Body of pancreas (tissue), 4 donors: Measurements from ENCODE around the gene CKAP5. TPM values are rescaled to one million over a fixed set of nuclear protein-coding genes. Genes with fewer than 3 reads are reported as not detected.
"Not testable (repeated sequence)": the region's sequence is repeated elsewhere in the genome, so short reads cannot be mapped to it uniquely, and the experiment has no call there.

Source experiments
- ATAC-seq: fragments of 150-250 bp; one replicate; pipeline ENCODE4 v1.9.1; 2016
- DNase-seq, 4 donors: peaks; one replicate each; pipeline ENCODE4 v3.0.0-alpha.2; 2019
- H3K27ac ChIP-seq, 4 donors: fragments of 200-600 bp; sonication (generic); 1 replicate in 3 of 4; 2 replicates in 1 of 4; pipeline versions ENCODE4 v1.5.1 to v1.6.1; 2016 to 2019; ENCODE audit warnings: mild to moderate bottlenecking in 1 of 4, mixed read lengths in 1 of 4, moderate library complexity in 1 of 4
- H3K27me3 ChIP-seq, 2 donors: fragments of 200-600 bp; sonication (generic); one replicate each; pipeline ENCODE4 v1.6.0; 2016; ENCODE audit warnings: mild to moderate bottlenecking in 1 of 2
- H3K36me3 ChIP-seq, 2 donors: fragments of 200-600 bp; sonication (generic); replicated peaks in 1 of 2; 2 replicates each; pipeline ENCODE4 v1.5.1; 2016; ENCODE audit warnings: low read depth in 2 of 2; ENCODE audit not compliant: insufficient read depth in 1 of 2
- H3K4me1 ChIP-seq: fragments of 200-600 bp; sonication (generic); one replicate; pipeline ENCODE4 v1.6.0; 2016
- H3K4me3 ChIP-seq, 2 donors: fragments of 200-600 bp; sonication (generic); 1 replicate in 1 of 2; 2 replicates in 1 of 2; pipeline ENCODE4 v1.5.1; 2016 to 2019
- H3K9me3 ChIP-seq, 3 donors: fragments of 200-600 bp; sonication (generic); 1 replicate in 2 of 3; 2 replicates in 1 of 3; pipeline ENCODE4 v1.5.1; 2016
- POLR2A ChIP-seq, 3 donors: fragments of 450-650 bp; IDR thresholded peaks; one replicate each; pipeline ENCODE4 v1.6.1; 2016; ENCODE audit warnings: antibody characterized with exemption in 3 of 3, mild to moderate bottlenecking in 2 of 3
- WGBS, 2 donors: methylation state at CpG; one replicate each; pipeline ENCODE4 v1.1.5; 2017; 5-methylcytosine and 5-hydroxymethylcytosine counted together
- intact Hi-C: fragments of 100-400 bp; cut with DNase I; formaldehyde crosslinking; loops from one replicate; pipeline ENCODE4 v1.15.1; 2023
- total RNA-seq, 2 donors: library from RNA; depleted of rRNA; stranded (reverse); fragments of >200 nt; gene quantifications; one replicate each; pipeline ENCODE4 v1.1.0, GENCODE V29; 2016
- TF ChIP-seq, protein P1 (sequence below), 7 experiments: fragments of 450-650 bp in 4 of 7; fragments of 200-600 bp in 3 of 7; sonication (generic) in 3 of 7; IDR thresholded peaks; one replicate each; pipeline ENCODE4 v1.5.1; 2016 to 2019; ENCODE audit warnings: antibody characterized with exemption in 7 of 7

The CKAP5 gene
- total RNA-seq, 2 donors from 2014 or later = 22.8 to 24.7 TPM

DNA sequence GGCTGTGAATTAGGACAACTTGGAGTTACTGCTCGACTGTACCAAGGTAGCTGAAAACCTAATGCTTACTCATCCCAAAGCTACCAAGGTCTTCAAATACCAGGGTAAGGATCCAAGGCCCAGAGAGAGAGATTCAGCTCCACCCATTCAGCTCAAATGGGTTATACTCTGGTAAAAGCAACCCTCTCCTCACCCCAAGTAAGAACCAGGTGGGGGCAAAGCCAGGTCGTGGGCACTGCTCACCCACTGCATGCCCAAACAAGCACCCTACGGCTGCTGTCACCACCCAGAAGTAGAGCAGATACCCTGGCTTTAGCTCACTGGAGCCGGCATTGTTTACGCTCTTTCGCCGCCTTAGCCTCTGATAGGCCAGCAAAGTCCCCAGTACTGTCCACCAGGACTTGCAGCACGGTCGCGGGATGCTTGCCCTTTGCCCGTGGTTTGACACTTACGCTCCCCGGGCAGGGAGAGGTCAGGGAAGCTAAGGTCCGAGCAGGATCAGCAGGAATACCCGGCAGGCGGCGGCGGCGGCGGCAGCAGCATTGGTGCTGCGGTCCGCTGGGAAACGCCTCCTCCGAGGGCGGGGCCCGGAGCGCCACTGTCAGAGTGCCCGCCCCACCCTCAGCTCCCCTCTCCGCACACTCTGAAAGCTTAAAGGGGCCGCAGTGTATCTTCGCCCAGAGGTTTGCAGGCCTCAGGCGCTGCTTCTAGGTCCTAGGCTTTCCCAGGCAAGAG lies 19.6 kb downstream of the CKAP5 start:
- intact Hi-C loops = no loop called here
- WGBS, 2 donors = 1 to 8% methylated on average over 12 to 32 of the region's 32 CpGs

DNA sequence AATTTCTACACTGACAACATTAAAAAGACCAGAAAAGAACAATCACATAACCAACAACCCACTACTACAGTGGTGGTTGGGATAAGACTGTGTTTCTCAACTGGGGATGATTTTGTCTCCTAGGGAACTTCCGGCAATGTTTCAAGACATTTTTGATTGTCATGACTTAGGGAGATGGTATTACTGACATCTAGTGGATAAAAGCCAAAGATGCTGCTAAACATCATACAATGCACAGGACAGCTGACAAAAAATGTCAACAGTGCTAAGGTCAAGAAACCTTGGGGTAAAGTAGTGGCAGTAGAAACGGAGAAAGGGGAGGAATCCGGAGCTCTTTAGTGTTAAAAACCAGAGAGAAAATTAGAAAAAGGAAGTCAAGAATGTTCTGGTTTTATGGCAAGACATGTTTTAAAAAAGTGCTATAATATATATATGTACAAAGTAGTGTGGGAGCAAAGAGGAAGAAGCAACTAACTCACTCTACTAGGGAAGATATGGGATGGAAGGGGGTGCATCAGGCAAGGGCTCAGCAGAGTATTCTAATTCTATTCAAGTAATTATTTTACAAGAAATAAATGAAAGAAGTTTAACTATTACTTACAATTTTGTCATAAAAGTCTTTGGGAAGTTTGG lies 37.2 kb downstream of the CKAP5 start:
- Histone ChIP-seq H3K4me3 (no peak overlapping the region), H3K27ac (no peak overlapping the region), H3K27me3 (no peaks in the 10 kb centered on the region), H3K36me3 (peaks cover 0 to 7% of the 10 kb centered on the region in 2 donors), H3K9me3 (no peaks in the 10 kb centered on the region), H3K4me1 (no peaks in the 10 kb centered on the region)
- ATAC-seq (no peak), DNase-seq (no peak)
- WGBS, 2 donors = 71 to 79% methylated on average over 3 of the region's 3 CpGs
- no peak for TF ChIP-seq POLR2A (IDR thresholded peaks at IDR 0.05)
- TF ChIP-seq, protein P1, sequence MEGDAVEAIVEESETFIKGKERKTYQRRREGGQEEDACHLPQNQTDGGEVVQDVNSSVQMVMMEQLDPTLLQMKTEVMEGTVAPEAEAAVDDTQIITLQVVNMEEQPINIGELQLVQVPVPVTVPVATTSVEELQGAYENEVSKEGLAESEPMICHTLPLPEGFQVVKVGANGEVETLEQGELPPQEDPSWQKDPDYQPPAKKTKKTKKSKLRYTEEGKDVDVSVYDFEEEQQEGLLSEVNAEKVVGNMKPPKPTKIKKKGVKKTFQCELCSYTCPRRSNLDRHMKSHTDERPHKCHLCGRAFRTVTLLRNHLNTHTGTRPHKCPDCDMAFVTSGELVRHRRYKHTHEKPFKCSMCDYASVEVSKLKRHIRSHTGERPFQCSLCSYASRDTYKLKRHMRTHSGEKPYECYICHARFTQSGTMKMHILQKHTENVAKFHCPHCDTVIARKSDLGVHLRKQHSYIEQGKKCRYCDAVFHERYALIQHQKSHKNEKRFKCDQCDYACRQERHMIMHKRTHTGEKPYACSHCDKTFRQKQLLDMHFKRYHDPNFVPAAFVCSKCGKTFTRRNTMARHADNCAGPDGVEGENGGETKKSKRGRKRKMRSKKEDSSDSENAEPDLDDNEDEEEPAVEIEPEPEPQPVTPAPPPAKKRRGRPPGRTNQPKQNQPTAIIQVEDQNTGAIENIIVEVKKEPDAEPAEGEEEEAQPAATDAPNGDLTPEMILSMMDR (IDR thresholded peaks at IDR 0.05) = no peak
- intact Hi-C loops = no loop called here

More for the DNA sequence above, 19.6 kb downstream of the CKAP5 start:
- ATAC-seq = peak; percentile 98
- Histone ChIP-seq H3K36me3 (no peaks in the 10 kb centered on the region), H3K27me3 (no peaks in the 10 kb centered on the region), H3K27ac (peak overlapping the region; percentile 44 to 75 (median 63)), H3K9me3 (no peaks in the 10 kb centered on the region), H3K4me1 (peaks cover 26% of the 10 kb centered on the region), H3K4me3 (peak overlapping the region; percentile 26 to 27)
- DNase-seq = peak; percentile 80 to 90 (median 84)
- no peak for TF ChIP-seq POLR2A (IDR thresholded peaks at IDR 0.05)
- TF ChIP-seq, protein P1 (IDR thresholded peaks at IDR 0.05) = peak in 4 of 7 experiments; percentile 20 to 38 (median 32)

DNA sequence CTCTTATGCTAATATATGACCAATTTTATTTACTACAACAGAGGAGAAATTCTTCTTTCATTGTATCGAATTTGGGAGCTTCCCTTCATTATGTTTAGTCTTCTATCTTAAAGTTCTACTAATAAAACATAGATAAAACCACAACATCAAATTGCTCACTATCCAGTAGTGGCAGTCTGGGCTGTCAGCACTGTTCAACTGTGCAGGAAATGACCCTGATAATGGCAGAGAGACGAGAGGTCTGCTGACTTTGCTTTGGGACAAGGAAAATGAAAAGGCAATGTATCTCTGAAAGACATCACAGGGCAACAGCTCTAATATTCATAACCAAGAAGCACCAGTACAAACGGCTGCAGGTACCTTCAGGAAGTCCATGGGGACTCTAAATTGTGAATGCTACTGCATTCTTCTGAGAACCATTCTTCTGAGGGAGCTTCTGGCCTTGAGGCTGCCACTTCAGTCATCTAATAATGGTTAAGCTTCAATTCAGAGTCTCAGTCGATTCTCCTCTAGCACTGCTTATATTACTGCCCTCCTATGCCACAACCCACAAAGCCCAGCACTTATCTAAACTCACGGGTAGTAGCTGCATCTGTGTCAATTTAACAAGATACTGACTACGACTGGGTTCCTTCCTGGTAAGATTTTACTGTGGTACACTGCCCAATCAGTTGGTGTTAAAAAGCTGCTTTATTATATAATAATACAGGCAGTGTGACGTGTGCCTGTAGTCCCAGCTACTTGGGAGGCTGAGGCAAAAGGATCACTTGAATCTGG lies 44.2 kb downstream of the CKAP5 start:
- intact Hi-C loops = no loop called here
- no peaks in the 10 kb centered on the region for H3K27me3 ChIP-seq
- no peak for ATAC-seq
- no peak overlapping the region for H3K4me3 ChIP-seq
- H3K27ac ChIP-seq = no peak overlapping the region
- H3K36me3 ChIP-seq = peaks cover 0 to 10% of the 10 kb centered on the region in 2 donors
- 73 to 79% methylated on average over 7 of the region's 7 CpGs for WGBS, 2 donors
- H3K9me3 ChIP-seq = no peaks in the 10 kb centered on the region
- DNase-seq = no peak
- TF ChIP-seq, protein P1 (IDR thresholded peaks at IDR 0.05) = no peak
- TF ChIP-seq POLR2A (IDR thresholded peaks at IDR 0.05) = no peak
- H3K4me1 ChIP-seq = no peaks in the 10 kb centered on the region

DNA sequence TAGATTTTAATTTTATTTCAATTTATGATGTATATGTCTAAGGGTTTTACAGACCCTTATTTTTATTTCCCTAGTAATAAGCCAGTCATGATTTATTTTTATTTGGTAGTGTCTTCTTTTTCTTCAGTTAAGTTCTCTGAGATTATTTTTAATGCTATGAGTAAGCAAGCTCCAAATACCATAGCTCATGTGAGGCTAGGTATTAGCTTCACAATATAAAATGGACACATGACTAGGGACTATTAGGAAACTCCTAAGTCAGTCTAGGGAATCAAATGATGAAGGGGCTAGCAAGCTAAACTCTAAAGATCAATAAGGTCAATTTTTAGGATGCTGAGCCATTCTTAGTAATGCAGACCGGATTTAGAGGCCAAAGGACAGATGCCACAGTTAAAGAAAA lies 45.9 kb downstream of the CKAP5 start:
- Histone ChIP-seq H3K27me3 (no peaks in the 10 kb centered on the region), H3K4me1 (no peaks in the 10 kb centered on the region), H3K27ac (no peak overlapping the region), H3K4me3 (no peak overlapping the region), H3K36me3 (peaks cover 6 to 20% of the 10 kb centered on the region in 2 donors), H3K9me3 (no peaks in the 10 kb centered on the region)
- 84 to 85% methylated on average over 1 of the region's 1 CpG for WGBS, 2 donors
- intact Hi-C loops = no loop called here
- DNase-seq (no peak), ATAC-seq (no peak)
- TF ChIP-seq, protein P1 (IDR thresholded peaks at IDR 0.05) = no peak
- TF ChIP-seq POLR2A (IDR thresholded peaks at IDR 0.05) = no peak

DNA sequence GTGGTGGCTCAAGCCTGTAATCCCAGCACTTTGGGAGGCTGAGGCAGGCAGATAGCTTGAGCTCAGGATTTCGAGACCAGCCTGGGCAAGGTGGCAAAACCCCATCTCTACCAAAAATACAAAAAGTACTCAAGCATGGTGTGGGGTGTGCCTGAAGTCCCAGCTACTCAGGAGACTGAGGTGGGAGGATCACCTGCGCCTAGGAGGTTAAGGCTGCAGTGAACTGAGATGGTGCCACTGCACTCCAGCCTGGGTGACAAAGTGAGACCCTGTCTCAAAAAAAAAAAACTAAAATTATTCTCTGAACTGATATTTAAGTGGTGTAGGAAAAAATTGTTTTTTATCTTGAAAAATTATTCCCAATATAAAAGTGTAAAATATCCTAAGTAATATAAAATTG lies 46.4 kb downstream of the CKAP5 start:
- H3K9me3 ChIP-seq, DNase-seq, H3K27me3 ChIP-seq, H3K4me1 ChIP-seq, intact Hi-C loops, H3K27ac ChIP-seq, H3K4me3 ChIP-seq, ATAC-seq: not testable (repeated sequence)
- WGBS, 2 donors = 93 to 100% methylated on average over 2 of the region's 2 CpGs
- H3K36me3 ChIP-seq = peaks cover 6 to 20% of the 10 kb centered on the region in 2 donors
